Tibial nerve (tissue), 4 donors: ENCODE results near the gene CCDC70.

ENCODE experiments used
- EP300 ChIP-seq, 2 donors: sonication (generic); formaldehyde crosslinking; IDR thresholded peaks; one replicate each; pipeline ENCODE4 v1.6.1; 2017; ENCODE audit warnings: antibody characterized with exemption in 2 of 2, mild to moderate bottlenecking in 1 of 2
- POLR2A ChIP-seq, 2 donors: fragments of 450-650 bp; IDR thresholded peaks; one replicate each; pipeline ENCODE4 v1.6.1; 2017; ENCODE audit warnings: antibody characterized with exemption in 2 of 2, mild to moderate bottlenecking in 2 of 2, moderate library complexity in 2 of 2
- TF ChIP-seq, protein P1 (sequence below), 5 experiments: fragments of 200-600 bp in 3 of 5; fragments of 450-650 bp in 2 of 5; sonication (generic) in 3 of 5; IDR thresholded peaks; one replicate each; pipeline ENCODE4 v1.5.1; 2016 to 2019; ENCODE audit warnings: antibody characterized with exemption in 5 of 5, mild to moderate bottlenecking in 3 of 5, moderate library complexity in 2 of 5

- TF ChIP-seq, protein P1, sequence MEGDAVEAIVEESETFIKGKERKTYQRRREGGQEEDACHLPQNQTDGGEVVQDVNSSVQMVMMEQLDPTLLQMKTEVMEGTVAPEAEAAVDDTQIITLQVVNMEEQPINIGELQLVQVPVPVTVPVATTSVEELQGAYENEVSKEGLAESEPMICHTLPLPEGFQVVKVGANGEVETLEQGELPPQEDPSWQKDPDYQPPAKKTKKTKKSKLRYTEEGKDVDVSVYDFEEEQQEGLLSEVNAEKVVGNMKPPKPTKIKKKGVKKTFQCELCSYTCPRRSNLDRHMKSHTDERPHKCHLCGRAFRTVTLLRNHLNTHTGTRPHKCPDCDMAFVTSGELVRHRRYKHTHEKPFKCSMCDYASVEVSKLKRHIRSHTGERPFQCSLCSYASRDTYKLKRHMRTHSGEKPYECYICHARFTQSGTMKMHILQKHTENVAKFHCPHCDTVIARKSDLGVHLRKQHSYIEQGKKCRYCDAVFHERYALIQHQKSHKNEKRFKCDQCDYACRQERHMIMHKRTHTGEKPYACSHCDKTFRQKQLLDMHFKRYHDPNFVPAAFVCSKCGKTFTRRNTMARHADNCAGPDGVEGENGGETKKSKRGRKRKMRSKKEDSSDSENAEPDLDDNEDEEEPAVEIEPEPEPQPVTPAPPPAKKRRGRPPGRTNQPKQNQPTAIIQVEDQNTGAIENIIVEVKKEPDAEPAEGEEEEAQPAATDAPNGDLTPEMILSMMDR (IDR thresholded peaks at IDR 0.05): no peak
- TF ChIP-seq POLR2A (IDR thresholded peaks at IDR 0.05) (no peak), EP300 (IDR thresholded peaks at IDR 0.05) (no peak)
Observed at GRCh38 chr13:51818276-51818675, 43.5 kb upstream of the CCDC70 start.
